ENCODE measurements around the gene PCNX1. TPM values are rescaled to one million over a fixed set of nuclear protein-coding genes. Genes with fewer than 3 reads are reported as not detected.
"Not testable (repeated sequence)": the region's sequence is repeated elsewhere in the genome, so short reads cannot be mapped to it uniquely, and the experiment has no call there.

The PCNX1 gene
- total RNA-seq, 2 experiments from 2014 or later = 32.7 to 42.6 TPM

DNA sequence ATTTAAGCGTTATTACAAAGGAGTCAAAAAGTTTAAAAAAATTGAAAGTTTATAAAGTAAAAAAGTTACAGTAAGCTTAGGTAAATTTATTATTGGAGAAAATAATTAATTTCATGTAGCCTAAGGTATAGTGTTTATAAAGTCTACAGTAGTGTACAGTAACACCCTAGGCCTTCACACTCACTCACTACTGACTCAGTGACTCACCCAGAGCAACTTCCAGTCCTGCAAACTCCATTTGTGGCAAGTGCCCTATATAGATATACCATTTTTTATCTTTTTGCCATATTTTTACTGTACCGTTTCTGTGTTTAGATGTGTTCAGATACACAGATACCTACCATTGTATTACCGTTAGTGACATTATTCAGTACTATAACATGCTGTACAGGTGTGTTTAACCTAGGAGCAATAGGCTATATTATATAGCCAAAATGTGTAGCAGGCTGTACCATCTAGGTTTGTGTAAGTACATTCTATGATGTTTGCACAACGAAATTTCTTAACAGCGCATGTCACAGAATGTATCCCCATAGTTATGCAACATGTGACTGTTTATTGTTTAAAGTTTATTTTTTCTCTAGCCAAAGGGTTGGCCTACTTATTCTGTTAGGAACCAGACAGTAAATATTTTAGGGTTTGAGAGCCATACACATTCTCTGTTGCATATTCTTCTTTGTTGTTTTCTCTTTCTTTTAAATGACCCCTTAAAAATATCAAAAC lies 155.5 kb downstream of the PCNX1 start:
- ATAC-seq (no peak), DNase-seq (no peak)
- intact Hi-C loops (cut with micrococcal nuclease) = no loop called here
- H3K27me3 Mint-ChIP-seq = no peaks in the 10 kb centered on the region
- peaks cover 3% of the 10 kb centered on the region for H3K4me1 Mint-ChIP-seq (ENCODE audit: low read depth)
- ChIA-PET POLR2A (interaction anchor here (1.0 kb wide), 1 partner anchor 33 kb away, joined by 3 read pairs; no protein-coding TSS in a partner anchor), CTCF (interaction anchor here (1.2 to 3.0 kb wide), 5 partner anchors 9 to 41 kb away, joined by 3 to 11 read pairs (median 4); no protein-coding TSS in a partner anchor)
- peaks cover 76% of the 10 kb centered on the region for H3K36me3 Mint-ChIP-seq (ENCODE audit: low read depth)
- H3K4me3 Mint-ChIP-seq = no peak overlapping the region
- TF ChIP-seq, protein P1, sequence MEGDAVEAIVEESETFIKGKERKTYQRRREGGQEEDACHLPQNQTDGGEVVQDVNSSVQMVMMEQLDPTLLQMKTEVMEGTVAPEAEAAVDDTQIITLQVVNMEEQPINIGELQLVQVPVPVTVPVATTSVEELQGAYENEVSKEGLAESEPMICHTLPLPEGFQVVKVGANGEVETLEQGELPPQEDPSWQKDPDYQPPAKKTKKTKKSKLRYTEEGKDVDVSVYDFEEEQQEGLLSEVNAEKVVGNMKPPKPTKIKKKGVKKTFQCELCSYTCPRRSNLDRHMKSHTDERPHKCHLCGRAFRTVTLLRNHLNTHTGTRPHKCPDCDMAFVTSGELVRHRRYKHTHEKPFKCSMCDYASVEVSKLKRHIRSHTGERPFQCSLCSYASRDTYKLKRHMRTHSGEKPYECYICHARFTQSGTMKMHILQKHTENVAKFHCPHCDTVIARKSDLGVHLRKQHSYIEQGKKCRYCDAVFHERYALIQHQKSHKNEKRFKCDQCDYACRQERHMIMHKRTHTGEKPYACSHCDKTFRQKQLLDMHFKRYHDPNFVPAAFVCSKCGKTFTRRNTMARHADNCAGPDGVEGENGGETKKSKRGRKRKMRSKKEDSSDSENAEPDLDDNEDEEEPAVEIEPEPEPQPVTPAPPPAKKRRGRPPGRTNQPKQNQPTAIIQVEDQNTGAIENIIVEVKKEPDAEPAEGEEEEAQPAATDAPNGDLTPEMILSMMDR (IDR thresholded peaks at IDR 0.05) = no peak
- peaks cover 5% of the 10 kb centered on the region for H3K9me3 Mint-ChIP-seq
- H3K27ac Mint-ChIP-seq = no peak overlapping the region

DNA sequence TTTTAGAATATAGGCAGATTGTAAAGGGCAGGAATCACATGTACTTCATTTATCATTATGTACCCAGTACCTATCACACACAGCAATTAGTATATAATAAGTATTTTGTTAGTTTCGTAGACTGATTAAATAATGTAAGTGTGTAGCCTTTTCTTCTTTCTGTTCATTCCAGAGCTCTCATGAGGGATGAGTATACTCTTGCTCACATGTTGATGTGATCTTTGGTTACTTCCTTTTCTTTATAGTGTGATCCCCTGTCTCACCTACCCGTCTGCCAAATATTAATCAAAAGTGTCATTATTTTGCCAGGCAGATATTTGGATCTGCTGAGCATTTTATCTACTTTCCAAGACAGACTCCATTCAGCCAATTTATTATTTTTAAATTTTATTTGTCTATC lies 156.1 kb downstream of the PCNX1 start:
- H3K9me3 Mint-ChIP-seq = peaks cover 5% of the 10 kb centered on the region
- ChIA-PET POLR2A (interaction anchor here (1.0 kb wide), 1 partner anchor 33 kb away, joined by 3 read pairs; no protein-coding TSS in a partner anchor), CTCF (interaction anchor here (1.2 to 3.0 kb wide), 2 partner anchors 13 to 40 kb away, joined by 4 to 11 read pairs; no protein-coding TSS in a partner anchor)
- no peak for DNase-seq
- H3K4me3 Mint-ChIP-seq = no peak overlapping the region
- no peak overlapping the region for H3K27ac Mint-ChIP-seq
- no peaks in the 10 kb centered on the region for H3K27me3 Mint-ChIP-seq
- no peak for ATAC-seq
- peaks cover 73% of the 10 kb centered on the region for H3K36me3 Mint-ChIP-seq (ENCODE audit: low read depth)
- TF ChIP-seq, protein P1 (IDR thresholded peaks at IDR 0.05) = no peak
- H3K4me1 Mint-ChIP-seq (ENCODE audit: low read depth) = peaks cover 3% of the 10 kb centered on the region
- intact Hi-C loops (cut with micrococcal nuclease) = no loop called here

DNA sequence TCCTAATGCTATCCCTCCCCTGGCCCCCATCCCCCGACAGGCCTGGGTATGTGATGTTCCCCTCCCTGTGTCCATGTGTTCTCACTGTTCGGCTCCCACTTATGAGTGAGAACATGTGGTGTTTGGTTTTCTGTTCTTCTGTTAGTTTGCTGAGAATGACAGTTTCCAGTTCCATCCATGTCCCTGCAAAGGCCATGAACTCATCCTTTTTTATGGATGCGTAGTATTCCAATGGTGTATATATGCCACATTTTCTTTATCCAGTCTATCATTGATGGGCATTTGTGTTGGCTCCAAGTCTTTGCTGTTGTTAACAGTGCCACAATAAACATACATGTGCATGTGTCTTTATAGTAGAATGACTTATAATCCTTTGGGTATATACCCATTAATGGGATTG lies 157.5 kb downstream of the PCNX1 start:
- intact Hi-C loops (cut with micrococcal nuclease); H3K9me3 Mint-ChIP-seq; POLR2A ChIA-PET; ATAC-seq; H3K27ac Mint-ChIP-seq; H3K27me3 Mint-ChIP-seq; DNase-seq; H3K4me3 Mint-ChIP-seq; H3K4me1 Mint-ChIP-seq (ENCODE audit: low read depth): not testable (repeated sequence)
- H3K36me3 Mint-ChIP-seq (ENCODE audit: low read depth) = peaks cover 75% of the 10 kb centered on the region
- CTCF ChIA-PET = interaction anchor here (0.9 kb wide), 1 partner anchor 10 kb away, joined by 3 read pairs; no protein-coding TSS in a partner anchor

DNA sequence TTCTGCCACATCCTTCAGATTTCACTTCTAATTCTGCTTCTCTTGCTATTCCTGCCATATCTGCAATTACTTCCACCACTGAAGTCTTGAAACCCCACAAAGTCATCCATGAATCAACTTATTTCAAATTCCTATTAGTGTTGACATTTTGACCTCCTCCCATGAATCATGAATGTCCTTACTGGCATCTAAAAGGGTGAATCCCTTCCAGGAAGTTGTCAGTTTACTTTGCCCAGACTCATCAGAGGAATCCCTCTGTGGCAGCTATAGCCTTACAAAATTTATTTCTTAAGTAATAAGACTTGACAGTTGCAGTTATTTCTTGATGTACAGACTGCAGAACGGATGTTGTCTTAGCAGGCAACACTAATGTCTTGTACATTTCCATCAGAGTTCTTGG lies 162.9 kb downstream of the PCNX1 start:
- TF ChIP-seq, protein P1 (IDR thresholded peaks at IDR 0.05) = no peak
- CTCF ChIA-PET = interaction anchor here (0.9 kb wide), 1 partner anchor 20 kb away, joined by 6 read pairs; no protein-coding TSS in a partner anchor
- Mint-ChIP-seq H3K27me3 (no peaks in the 10 kb centered on the region), H3K36me3 (ENCODE audit: low read depth) (peaks cover 67% of the 10 kb centered on the region), H3K4me1 (ENCODE audit: low read depth) (peaks cover 13% of the 10 kb centered on the region), H3K9me3 (peaks cover 4% of the 10 kb centered on the region), H3K4me3 (no peak overlapping the region), H3K27ac (no peak overlapping the region)
- POLR2A ChIA-PET = no interaction called here
- intact Hi-C loops (cut with micrococcal nuclease) = no loop called here
- DNase-seq = no peak
- ATAC-seq = no peak

DNA sequence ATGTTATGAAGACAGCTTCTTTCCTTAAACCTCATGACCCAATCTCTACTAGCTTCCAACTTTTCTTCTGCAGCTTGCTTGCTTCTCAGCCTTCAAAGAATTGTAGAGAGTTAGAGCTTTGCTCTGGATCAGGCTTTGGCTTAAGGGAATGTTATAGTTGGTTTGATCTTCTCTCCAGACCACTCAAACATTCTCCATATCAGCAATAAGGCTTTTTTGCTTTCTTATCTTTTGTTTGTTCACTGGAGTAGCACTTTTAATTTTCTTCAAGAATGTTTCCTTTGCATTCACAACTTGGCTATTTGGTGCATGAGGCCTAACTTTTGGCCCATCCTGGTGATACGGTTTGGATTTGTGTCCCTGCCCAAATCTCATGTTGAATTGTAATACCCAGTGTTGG lies 163.8 kb downstream of the PCNX1 start:
- peaks cover 62% of the 10 kb centered on the region for H3K36me3 Mint-ChIP-seq (ENCODE audit: low read depth)

More for the DNA sequence above, 163.8 kb downstream of the PCNX1 start:
- Mint-ChIP-seq H3K4me1 (ENCODE audit: low read depth) (peaks cover 13% of the 10 kb centered on the region), H3K27ac (peak overlapping the region; percentile 40), H3K9me3 (no peaks in the 10 kb centered on the region), H3K27me3 (no peaks in the 10 kb centered on the region), H3K4me3 (no peak overlapping the region)
- CTCF ChIA-PET = interaction anchor here (0.9 to 1.3 kb wide), 2 partner anchors 20 to 41 kb away, joined by 3 to 6 read pairs; no protein-coding TSS in a partner anchor
- no peak for DNase-seq
- POLR2A ChIA-PET = no interaction called here
- TF ChIP-seq, protein P1 (IDR thresholded peaks at IDR 0.05) = no peak
- intact Hi-C loops (cut with micrococcal nuclease) = no loop called here
- no peak for ATAC-seq

Measured in activated CD8-positive, alpha-beta T cell treated with anti-CD3 and anti-CD28 coated beads for 36 hours (primary cell).